Endothelial cell of umbilical vein (primary cell): Measurements from ENCODE around the gene ARPIN. TPM values are rescaled to one million over a fixed set of nuclear protein-coding genes. Genes with fewer than 3 reads are reported as not detected.

Experiments used
- BruUV-seq: library from RNA; stranded (reverse); fragments of 400-500 nt; replicated peaks from 2 replicates; lab custom pipeline; 2021; lab: Mats Ljungman, UMichigan
- CTCF ChIA-PET: fragments of 300-600, 350-600 bp; sonication (Branson Sonifier 250); formaldehyde crosslinking; loops from one replicate; lab custom pipeline; 2021; ENCODE audit warnings: antibody characterized with exemption, inconsistent platforms; lab: Charles Lee
- POLR2A ChIA-PET: fragments of 300-600, 350-600 bp; sonication (Branson Sonifier 250); formaldehyde crosslinking; loops from one replicate; lab custom pipeline; 2021; ENCODE audit warnings: antibody characterized with exemption, inconsistent platforms; lab: Charles Lee
- DNase-seq: peaks from one replicate; pipeline ENCODE4 v3.0.0-alpha.2; 2011; ENCODE audit warnings: low read depth, low spot score
- FAIRE-seq: peaks from 2 replicates; lab custom pipeline; 2011; peaks lifted over from hg19 to GRCh38; lab: Jason Lieb, UNC
- H2AFZ ChIP-seq: 2 replicates; pipeline ENCODE4 v1.6.0; 2012; ENCODE audit warnings: low read depth, low read length, control low read depth, inconsistent platforms
- H3K27ac ChIP-seq: 2 replicates; pipeline ENCODE4 v1.5.1; 2011; ENCODE audit warnings: low read depth, mild to moderate bottlenecking, control low read depth, low read length, moderate library complexity; ENCODE audit not compliant: insufficient read depth
- H3K27me3 ChIP-seq, 2 experiments: 2 replicates each; pipeline versions ENCODE4 v1.6.0 to v1.6.1; 2011; ENCODE audit warnings: low read length in 2 of 2, mixed read lengths in 1 of 2; ENCODE audit not compliant: control insufficient read depth in 2 of 2, insufficient read depth in 2 of 2
- H3K36me3 ChIP-seq, 2 experiments: 2 replicates in 1 of 2; 3 replicates in 1 of 2; pipeline ENCODE4 v1.5.1; 2011; ENCODE audit warnings: low read length in 2 of 2, mild to moderate bottlenecking in 1 of 2, moderate library complexity in 1 of 2; ENCODE audit not compliant: control insufficient read depth in 2 of 2, insufficient read depth in 2 of 2; ENCODE audit errors: extremely low read depth in 1 of 2
- H3K4me1 ChIP-seq: 3 replicates; pipeline ENCODE4 v1.5.1; 2011; ENCODE audit warnings: mild to moderate bottlenecking, low read length; ENCODE audit not compliant: control insufficient read depth, insufficient read depth; ENCODE audit errors: extremely low read depth
- H3K4me2 ChIP-seq: 2 replicates; pipeline ENCODE4 v1.6.1; 2011; ENCODE audit warnings: low read length, control low read depth, mixed read lengths; ENCODE audit not compliant: insufficient read depth
- H3K4me3 ChIP-seq, 3 experiments: fragments of 200-600 bp in 1 of 3; sonication (generic), shearing (Covaris generic) in 1 of 3; replicated peaks in 1 of 3; 2 replicates each; pipeline ENCODE4 v1.5.1; 2011 to 2016; ENCODE audit warnings: control low read depth in 3 of 3, low read length in 3 of 3, mild to moderate bottlenecking in 2 of 3, inconsistent platforms in 1 of 3, low read depth in 1 of 3, moderate library complexity in 1 of 3; ENCODE audit not compliant: insufficient read depth in 1 of 3
- H3K79me2 ChIP-seq: 2 replicates; pipeline ENCODE4 v1.6.0; 2012; ENCODE audit warnings: low read length, inconsistent platforms; ENCODE audit not compliant: control insufficient read depth, insufficient read depth
- H3K9ac ChIP-seq: replicated peaks from 2 replicates; pipeline ENCODE3; 2011; ENCODE audit warnings: low read length, control low read depth; ENCODE audit not compliant: insufficient read depth; ENCODE audit errors: extremely low read depth
- H3K9me1 ChIP-seq: replicated peaks from 3 replicates; pipeline ENCODE4 v1.6.0; 2011; ENCODE audit warnings: mild to moderate bottlenecking, low read length; ENCODE audit not compliant: control insufficient read depth, insufficient read depth; ENCODE audit errors: extremely low read depth
- H3K9me3 ChIP-seq: replicated peaks from 2 replicates; pipeline ENCODE4 v1.5.1; 2012; ENCODE audit warnings: low read length, inconsistent platforms; ENCODE audit not compliant: control insufficient read depth, insufficient read depth
- H4K20me1 ChIP-seq: replicated peaks from 2 replicates; pipeline ENCODE3; 2011; ENCODE audit warnings: mild to moderate bottlenecking, low read length; ENCODE audit not compliant: control insufficient read depth, insufficient read depth; ENCODE audit errors: extremely low read depth
- EZH2 ChIP-seq: IDR thresholded peaks from 2 replicates; pipeline ENCODE4 v1.6.1; 2012; ENCODE audit warnings: borderline replicate concordance, low read depth, mild to moderate bottlenecking, moderate library complexity, low read length, inconsistent platforms; ENCODE audit not compliant: severe bottlenecking
- FOS ChIP-seq: IDR thresholded peaks from 2 replicates; pipeline ENCODE4 v1.6.1; 2011; ENCODE audit warnings: mild to moderate bottlenecking, low read length, moderate library complexity, borderline replicate concordance; ENCODE audit not compliant: insufficient read depth
- GATA2 ChIP-seq: IDR thresholded peaks from 2 replicates; pipeline ENCODE4 v1.7.0; 2011; ENCODE audit warnings: low read depth, mild to moderate bottlenecking, moderate library complexity, mixed read lengths, low read length; ENCODE audit not compliant: insufficient read length, insufficient read depth
- JUN ChIP-seq: IDR thresholded peaks from 2 replicates; pipeline ENCODE4 v1.6.1; 2011; ENCODE audit warnings: borderline replicate concordance, low read depth; ENCODE audit not compliant: insufficient read length, insufficient read depth
- MYC ChIP-seq: IDR thresholded peaks from one replicate; pipeline ENCODE4 v1.6.1; 2011; ENCODE audit warnings: mild to moderate bottlenecking, low read depth, low read length
- POLR2A ChIP-seq: IDR thresholded peaks from 2 replicates; pipeline ENCODE4 v1.6.1; 2012; ENCODE audit warnings: low read depth, mild to moderate bottlenecking, control low read depth, low read length
- POLR2AphosphoS5 ChIP-seq: IDR thresholded peaks from 2 replicates; pipeline ENCODE4 v1.6.1; 2012; ENCODE audit warnings: low read depth, mild to moderate bottlenecking, control low read depth, low read length, moderate library complexity; ENCODE audit not compliant: insufficient read depth
- dilution Hi-C: fragments of 300-500 bp; cut with MboI; formaldehyde crosslinking; loops from one replicate; pipeline ENCODE4 v1.15.0; 2019; ENCODE audit warnings: low sequenced_read_pairs; ENCODE audit not compliant: extremely low pct_ligation_motif_present
- intact Hi-C: fragments of 100-400 bp; cut with micrococcal nuclease; formaldehyde crosslinking; loops from one replicate; pipeline ENCODE4 v1.10.0; 2022
- polyA plus RNA-seq, 4 experiments: library from polyadenylated mRNA; depleted of rRNA in 3 of 4; stranded (reverse) in 3 of 4; unstranded in 1 of 4; fragments of >200 nt; gene quantifications; 2 replicates each; pipeline versions ENCODE4 v1.2.1 to v1.2.3, GENCODE V29; 2011 to 2012; ENCODE audit warnings: missing spikeins in 1 of 4
- total RNA-seq: library from RNA; stranded (reverse); gene quantifications from 2 replicates; pipeline ENCODE4 v1.2.3, GENCODE V29; 2021
- TF ChIP-seq, protein P1 (sequence below), 2 donors: IDR thresholded peaks; 1 replicate in 1 of 2; 2 replicates in 1 of 2; pipeline ENCODE4 v1.5.1; 2011; ENCODE audit warnings: low read length in 2 of 2, mild to moderate bottlenecking in 2 of 2, moderate library complexity in 2 of 2, control low read depth in 1 of 2, inconsistent platforms in 1 of 2, low read depth in 1 of 2; ENCODE audit not compliant: insufficient read depth in 1 of 2; ENCODE audit errors: extremely low read depth in 1 of 2
- TF ChIP-seq, protein P2 (sequence below): IDR thresholded peaks from 2 replicates; pipeline ENCODE4 v1.6.1; 2011; ENCODE audit not compliant: insufficient read depth, insufficient read length

ARPIN gene
- total and polyA plus RNA-seq, 2 donors (not counting 3 experiments of a cell fraction or from before 2014, with no cell fraction given): 13.0 to 23.3 TPM

DNA sequence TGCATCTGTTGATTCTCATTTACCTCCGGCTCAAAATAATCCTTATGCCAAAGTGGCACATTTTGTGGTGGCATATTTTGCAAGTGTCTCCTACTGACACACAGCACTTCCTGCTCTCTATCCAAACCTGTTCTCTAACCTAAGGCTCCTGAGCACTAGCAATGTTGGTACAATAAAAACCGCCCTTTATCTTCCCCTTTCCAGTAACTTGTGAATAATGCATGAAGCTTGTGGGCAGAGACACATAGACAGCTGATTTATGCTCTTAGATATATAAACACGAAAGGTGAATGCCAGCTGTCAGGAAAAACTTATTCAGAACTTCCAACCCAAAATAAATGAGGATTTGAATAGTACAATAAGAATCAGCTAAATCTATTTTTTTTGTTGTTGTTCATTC, 34.6 kb upstream of the ARPIN start:
- FAIRE-seq (no peak), DNase-seq (no peak)
- no peak overlapping the region for H3K4me3 ChIP-seq
- no peaks in the 10 kb centered on the region for H3K9me3 ChIP-seq
- TF ChIP-seq, protein P1, sequence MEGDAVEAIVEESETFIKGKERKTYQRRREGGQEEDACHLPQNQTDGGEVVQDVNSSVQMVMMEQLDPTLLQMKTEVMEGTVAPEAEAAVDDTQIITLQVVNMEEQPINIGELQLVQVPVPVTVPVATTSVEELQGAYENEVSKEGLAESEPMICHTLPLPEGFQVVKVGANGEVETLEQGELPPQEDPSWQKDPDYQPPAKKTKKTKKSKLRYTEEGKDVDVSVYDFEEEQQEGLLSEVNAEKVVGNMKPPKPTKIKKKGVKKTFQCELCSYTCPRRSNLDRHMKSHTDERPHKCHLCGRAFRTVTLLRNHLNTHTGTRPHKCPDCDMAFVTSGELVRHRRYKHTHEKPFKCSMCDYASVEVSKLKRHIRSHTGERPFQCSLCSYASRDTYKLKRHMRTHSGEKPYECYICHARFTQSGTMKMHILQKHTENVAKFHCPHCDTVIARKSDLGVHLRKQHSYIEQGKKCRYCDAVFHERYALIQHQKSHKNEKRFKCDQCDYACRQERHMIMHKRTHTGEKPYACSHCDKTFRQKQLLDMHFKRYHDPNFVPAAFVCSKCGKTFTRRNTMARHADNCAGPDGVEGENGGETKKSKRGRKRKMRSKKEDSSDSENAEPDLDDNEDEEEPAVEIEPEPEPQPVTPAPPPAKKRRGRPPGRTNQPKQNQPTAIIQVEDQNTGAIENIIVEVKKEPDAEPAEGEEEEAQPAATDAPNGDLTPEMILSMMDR (IDR thresholded peaks at IDR 0.05; ENCODE audit: extremely low read depth in 1 of 2, insufficient read depth in 1 of 2, low read depth in 1 of 2, low read length in 2 of 2): no peak
- TF ChIP-seq POLR2A: no peak
- no peak for TF ChIP-seq EZH2
- TF ChIP-seq GATA2: no peak
- TF ChIP-seq JUN: no peak
- no peak for TF ChIP-seq FOS
- TF ChIP-seq MYC: no peak
- TF ChIP-seq POLR2AphosphoS5: no peak
- TF ChIP-seq, protein P2, sequence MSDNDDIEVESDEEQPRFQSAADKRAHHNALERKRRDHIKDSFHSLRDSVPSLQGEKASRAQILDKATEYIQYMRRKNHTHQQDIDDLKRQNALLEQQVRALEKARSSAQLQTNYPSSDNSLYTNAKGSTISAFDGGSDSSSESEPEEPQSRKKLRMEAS: no peak
- no peaks in the 10 kb centered on the region for H3K4me1 ChIP-seq
- no peaks in the 10 kb centered on the region for H4K20me1 ChIP-seq
- no peak overlapping the region for H3K9ac ChIP-seq
- BruUV-seq: no TSS peak
- H3K4me2 ChIP-seq: no peak overlapping the region
- H2AFZ ChIP-seq: no peak overlapping the region
- intact Hi-C loops: no loop called here
- POLR2A ChIA-PET: no interaction called here
- dilution Hi-C loops: no loop called here
- H3K27ac ChIP-seq: no peak overlapping the region
- no peaks in the 10 kb centered on the region for H3K36me3 ChIP-seq
- no peaks in the 10 kb centered on the region for H3K79me2 ChIP-seq
- no peaks in the 10 kb centered on the region for H3K9me1 ChIP-seq
- no peaks in the 10 kb centered on the region for H3K27me3 ChIP-seq
- CTCF ChIA-PET: interaction anchor here (0.8 to 1.3 kb wide), 2 partner anchors 8 to 59 kb away, joined by 3 to 6 read pairs; no protein-coding TSS in a partner anchor
